SK-N-MC (cell line): Measurements from ENCODE around the gene LGALS16.

Source experiments
- EZH2 ChIP-seq: fragments of 200-600 bp; sonication (generic); IDR thresholded peaks from one replicate; pipeline ENCODE4 v1.6.1; 2017; ENCODE audit warnings: antibody characterized with exemption
- FOXP2 ChIP-seq: optimal IDR thresholded peaks from 2 replicates; pipeline ENCODE3; 2011; ENCODE audit warnings: mild to moderate bottlenecking, moderate library complexity; ENCODE audit not compliant: insufficient read depth; ENCODE audit errors: extremely low read length, control extremely low read depth
- POLR2AphosphoS5 ChIP-seq: IDR thresholded peaks from 2 replicates; pipeline ENCODE4 v1.6.1; 2012; ENCODE audit warnings: mild to moderate bottlenecking, low read depth, low read length, borderline replicate concordance

DNA sequence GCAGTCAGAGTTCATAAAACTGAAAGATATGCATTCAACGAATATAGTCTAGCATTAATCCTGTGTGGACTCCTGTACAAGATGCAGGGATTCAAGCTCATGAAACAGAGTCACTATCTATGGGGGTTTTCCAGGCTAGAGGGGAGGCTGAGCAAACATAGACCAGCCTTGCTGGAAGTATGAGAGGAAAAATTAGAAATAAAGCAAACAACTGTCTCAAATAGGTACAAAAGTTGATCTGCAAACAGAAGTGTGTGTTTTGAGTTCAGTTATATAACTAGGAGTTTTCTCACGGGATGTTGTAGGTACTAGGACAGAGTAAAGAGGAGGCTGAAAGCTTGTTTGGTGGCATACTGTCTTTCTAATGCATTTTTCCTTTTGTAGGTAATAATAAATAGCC, 40.0 kb downstream of the LGALS16 start:
- TF ChIP-seq EZH2 (no peak), POLR2AphosphoS5 (no peak), FOXP2 (no peak)
